Right hindlimb (tissue), 1 donor: ENCODE results near the gene STARD4.

ENCODE experiments used
- DNase-seq: peaks from one replicate; pipeline ENCODE4 v3.0.0-alpha.2; 2018

The STARD4 gene

GRCh38 chr5:111469293-111469896, 42.9 kb downstream of the STARD4 start:
- DNase-seq: no peak

- no peak for DNase-seq
Observed at GRCh38 chr5:111463311-111463710, 49.0 kb downstream of the STARD4 start.

GRCh38 chr5:111461934-111462333, 50.4 kb downstream of the STARD4 start:
- no peak for DNase-seq

- DNase-seq: peak; percentile 36
Observed at GRCh38 chr5:111461255-111461671, 51.1 kb downstream of the STARD4 start.

- no peak for DNase-seq
Observed at GRCh38 chr5:111454776-111455175, 57.6 kb downstream of the STARD4 start.

GRCh38 chr5:111454198-111454622, 58.1 kb downstream of the STARD4 start:
- DNase-seq: no peak

GRCh38 chr5:111453747-111454146, 58.6 kb downstream of the STARD4 start:
- no peak for DNase-seq

GRCh38 chr5:111453295-111453694, 59.0 kb downstream of the STARD4 start:
- DNase-seq: no peak

- no peak for DNase-seq
Observed at GRCh38 chr5:111447822-111448221, 64.5 kb downstream of the STARD4 start.

- no peak for DNase-seq
Observed at GRCh38 chr5:111447099-111447498, 65.2 kb downstream of the STARD4 start.
